GM21367 (cell line): ENCODE data around the gene TSPAN1.
A peak's percentile ranks its signal among the peaks of the same experiment; 100 is the strongest.

Experiments
- ATAC-seq: cut with Tn5 transposase; IDR thresholded peaks from one replicate; pipeline ENCODE4 v1.9.1; 2021; ENCODE audit not compliant: unreplicated experiment

Gene TSPAN1

GRCh38 chr1:46159516-46159915, 15.4 kb upstream of the TSPAN1 start:
- no peak for ATAC-seq

GRCh38 chr1:46160212-46160611, 14.7 kb upstream of the TSPAN1 start:
- ATAC-seq: no peak

GRCh38 chr1:46166521-46167462, 8.1 kb upstream of the TSPAN1 start:
- peak; percentile 41 for ATAC-seq

- ATAC-seq: no peak
These were observed 6.4 kb upstream of the TSPAN1 start for GRCh38 chr1:46168477-46168876.

GRCh38 chr1:46169811-46170454, 5.0 kb upstream of the TSPAN1 start:
- no peak for ATAC-seq

- no peak for ATAC-seq
These were observed 3.5 kb upstream of the TSPAN1 start for GRCh38 chr1:46171351-46171750.

- no peak for ATAC-seq
These were observed 3.0 kb upstream of the TSPAN1 start for GRCh38 chr1:46171871-46172270.

- no peak for ATAC-seq
These were observed 2.6 kb upstream of the TSPAN1 start for GRCh38 chr1:46172321-46172720.

GRCh38 chr1:46173361-46173856, 1.5 kb upstream of the TSPAN1 start:
- ATAC-seq: no peak

GRCh38 chr1:46175243-46175642, 356 bp downstream of the TSPAN1 start:
- ATAC-seq: no peak

- no peak for ATAC-seq
These were observed 1.5 kb downstream of the TSPAN1 start, which contains the start of gene P3R3URF for GRCh38 chr1:46176211-46176865. Gene P3R3URF, minus strand, starts transcription at chr1:46176488. Its CDS starts 17 bp downstream, at chr1:46176471.

- no peak for ATAC-seq
These were observed 4.5 kb downstream of the TSPAN1 start for GRCh38 chr1:46179138-46180081.

GRCh38 chr1:46180082-46180616, 5.3 kb downstream of the TSPAN1 start:
- ATAC-seq: no peak

- ATAC-seq: no peak
These were observed 6.7 kb downstream of the TSPAN1 start for GRCh38 chr1:46181343-46182260.

GRCh38 chr1:46183079-46183847, 8.4 kb downstream of the TSPAN1 start:
- ATAC-seq: no peak

GRCh38 chr1:46183926-46184557, 9.2 kb downstream of the TSPAN1 start:
- no peak for ATAC-seq

GRCh38 chr1:46184920-46185658, 10.2 kb downstream of the TSPAN1 start:
- no peak for ATAC-seq
